IMR-90 (cell line): ENCODE measurements around the gene ATP6V0A4. TPM values are rescaled to one million over a fixed set of nuclear protein-coding genes. Genes with fewer than 3 reads are reported as not detected.

Experiments
- ATAC-seq: fragments of 200-7000 bp; cut with Tn5 transposase; 2 replicates; pipeline ENCODE4 v1.9.1; 2020; ENCODE audit warnings: low read depth, mild to moderate bottlenecking, moderate library complexity
- BruUV-seq: library from RNA; stranded (reverse); fragments of 400-500 nt; replicated peaks from 2 replicates; lab custom pipeline; 2021; lab: Mats Ljungman, UMichigan
- CTCF ChIA-PET: fragments of 300-600 bp; formaldehyde crosslinking; extraction: SDS; loops from one replicate; lab custom pipeline; 2021; ENCODE audit warnings: antibody characterized with exemption; lab: Yijun Ruan, JAX
- POLR2A ChIA-PET: fragments of 300-600 bp; sonication (Branson Sonifier 250); formaldehyde crosslinking; loops from one replicate; lab custom pipeline; 2022; ENCODE audit warnings: antibody characterized with exemption; ENCODE audit not compliant: unreplicated experiment; lab: Charles Lee
- DNase-seq: peaks from one replicate; pipeline ENCODE4 v3.0.0; 2013
- H2AFZ ChIP-seq: replicated peaks from 2 replicates; pipeline ENCODE3; 2013; ENCODE audit warnings: low read length, mild to moderate bottlenecking; ENCODE audit not compliant: poor library complexity
- H2AK5ac ChIP-seq: 2 replicates; pipeline ENCODE4 v1.6.1; 2013; ENCODE audit warnings: low read depth, low read length, inconsistent platforms
- H2AK9ac ChIP-seq: replicated peaks from 2 replicates; pipeline ENCODE3; 2013; ENCODE audit warnings: mild to moderate bottlenecking, low read depth, low read length, moderate library complexity; ENCODE audit not compliant: poor library complexity
- H2BK120ac ChIP-seq: 2 replicates; pipeline ENCODE4 v1.6.1; 2013; ENCODE audit warnings: low read depth, low read length, inconsistent platforms
- H2BK15ac ChIP-seq: 3 replicates; pipeline ENCODE4 v1.6.1; 2013; ENCODE audit warnings: low read depth, low read length, inconsistent platforms
- H2BK20ac ChIP-seq: 2 replicates; pipeline ENCODE4 v1.6.1; 2013; ENCODE audit warnings: low read depth, mild to moderate bottlenecking, inconsistent platforms, low read length, moderate library complexity
- H2BK5ac ChIP-seq: 2 replicates; pipeline ENCODE4 v1.6.1; 2013; ENCODE audit warnings: mild to moderate bottlenecking, low read depth, low read length, inconsistent platforms; ENCODE audit not compliant: poor library complexity, severe bottlenecking
- H3K14ac ChIP-seq: replicated peaks from 2 replicates; pipeline ENCODE4 v1.6.1; 2013; ENCODE audit warnings: low read depth, low read length, inconsistent platforms
- H3K18ac ChIP-seq: 2 replicates; pipeline ENCODE4 v1.6.1; 2013; ENCODE audit warnings: low read depth, low read length, control low read depth
- H3K23ac ChIP-seq: 2 replicates; pipeline ENCODE4 v1.6.1; 2013; ENCODE audit warnings: low read depth, low read length, inconsistent platforms
- H3K27ac ChIP-seq: 2 replicates; pipeline ENCODE4 v1.5.1; 2013; ENCODE audit warnings: mild to moderate bottlenecking, control low read depth, low read length; ENCODE audit not compliant: insufficient read depth
- H3K27me3 ChIP-seq: 2 replicates; pipeline ENCODE4 v1.6.1; 2013; ENCODE audit warnings: low read length; ENCODE audit not compliant: control insufficient read depth, insufficient read depth
- H3K36me3 ChIP-seq: 2 replicates; pipeline ENCODE4 v1.6.1; 2013; ENCODE audit warnings: low read length, mixed read lengths; ENCODE audit not compliant: control insufficient read depth, insufficient read depth
- H3K4ac ChIP-seq: 2 replicates; pipeline ENCODE4 v1.6.1; 2013; ENCODE audit warnings: low read depth, low read length, inconsistent platforms
- H3K4me1 ChIP-seq: 2 replicates; pipeline ENCODE4 v1.6.1; 2013; ENCODE audit warnings: low read length, mixed read lengths; ENCODE audit not compliant: control insufficient read depth, insufficient read depth
- H3K4me2 ChIP-seq: 2 replicates; pipeline ENCODE4 v1.6.1; 2013; ENCODE audit warnings: low read depth, mild to moderate bottlenecking, control low read depth, low read length, moderate library complexity
- H3K4me3 ChIP-seq: 2 replicates; pipeline ENCODE4 v1.5.1; 2013; ENCODE audit warnings: low read depth, mild to moderate bottlenecking, control low read depth, low read length, moderate library complexity; ENCODE audit not compliant: insufficient read depth
- H3K56ac ChIP-seq: 2 replicates; pipeline ENCODE4 v1.6.1; 2013; ENCODE audit warnings: low read length, inconsistent platforms; ENCODE audit not compliant: insufficient read depth; ENCODE audit errors: extremely low read depth
- H3K79me1 ChIP-seq, 2 experiments: 2 replicates each; pipeline ENCODE4 v1.6.1; 2013; ENCODE audit warnings: low read length in 2 of 2, inconsistent platforms in 1 of 2, low read depth in 1 of 2
- H3K9ac ChIP-seq: 2 replicates; pipeline ENCODE4 v1.6.1; 2013; ENCODE audit warnings: low read depth, low read length, control low read depth
- H3K9me1 ChIP-seq: 2 replicates; pipeline ENCODE4 v1.6.1; 2013; ENCODE audit warnings: low read length, inconsistent platforms; ENCODE audit not compliant: insufficient read depth
- H3K9me3 ChIP-seq: 2 replicates; pipeline ENCODE4 v1.6.1; 2013; ENCODE audit warnings: low read length; ENCODE audit not compliant: control insufficient read depth, insufficient read depth
- H4K20me1 ChIP-seq: 2 replicates; pipeline ENCODE4 v1.6.1; 2013; ENCODE audit warnings: low read length, inconsistent platforms; ENCODE audit not compliant: insufficient read depth
- H4K5ac ChIP-seq: 2 replicates; pipeline ENCODE4 v1.6.1; 2013; ENCODE audit warnings: mild to moderate bottlenecking, low read depth, low read length, control low read depth
- H4K8ac ChIP-seq, 2 experiments: 2 replicates each; pipeline ENCODE4 v1.6.1; 2013; ENCODE audit warnings: low read depth in 2 of 2, low read length in 2 of 2, control low read depth in 1 of 2, inconsistent platforms in 1 of 2
- H4K91ac ChIP-seq: 2 replicates; pipeline ENCODE4 v1.6.1; 2013; ENCODE audit warnings: low read depth, low read length, inconsistent platforms; ENCODE audit not compliant: insufficient read depth
- BHLHE40 ChIP-seq: fragments of 150-350 bp; IDR thresholded peaks from 2 replicates; pipeline ENCODE4 v1.6.1; 2016; ENCODE audit warnings: mild to moderate bottlenecking, low read depth, low read length
- CEBPB ChIP-seq: IDR thresholded peaks from 2 replicates; pipeline ENCODE4 v1.6.1; 2012; ENCODE audit warnings: low read depth, low read length, improper control_type of control experiment
- CHD1 ChIP-seq: IDR thresholded peaks from 2 replicates; pipeline ENCODE4 v1.6.1; 2012; ENCODE audit warnings: low read depth, low read length, improper control_type of control experiment
- CTCF ChIP-seq: conservative IDR thresholded peaks from 2 replicates; pipeline ENCODE4 v1.5.1; 2012; ENCODE audit warnings: mild to moderate bottlenecking, low read depth, low read length, improper control_type of control experiment
- ELK1 ChIP-seq: fragments of 150-350 bp; IDR thresholded peaks from 2 replicates; pipeline ENCODE4 v1.6.1; 2016; ENCODE audit warnings: low read depth, mild to moderate bottlenecking, low read length, moderate library complexity, borderline replicate concordance
- FOS ChIP-seq: fragments of 150-350 bp; IDR thresholded peaks from 2 replicates; pipeline ENCODE4 v1.6.1; 2016; ENCODE audit warnings: low read depth, low read length
- MAFK ChIP-seq: IDR thresholded peaks from 2 replicates; pipeline ENCODE4 v1.6.1; 2012; ENCODE audit warnings: low read depth, low read length, improper control_type of control experiment
- MAZ ChIP-seq: IDR thresholded peaks from 2 replicates; pipeline ENCODE4 v1.6.1; 2012; ENCODE audit warnings: low read depth, mild to moderate bottlenecking, low read length, improper control_type of control experiment, moderate library complexity, borderline replicate concordance
- MXI1 ChIP-seq: IDR thresholded peaks from 2 replicates; pipeline ENCODE4 v1.6.1; 2012; ENCODE audit warnings: low read depth, mild to moderate bottlenecking, low read length, moderate library complexity, borderline replicate concordance
- NFE2L2 ChIP-seq: fragments of 150-350 bp; IDR thresholded peaks from 2 replicates; pipeline ENCODE4 v1.6.1; 2016; ENCODE audit warnings: low read depth, mild to moderate bottlenecking, low read length
- POLR2A ChIP-seq: IDR thresholded peaks from 2 replicates; pipeline ENCODE4 v1.6.1; 2012; ENCODE audit warnings: mild to moderate bottlenecking, low read depth, low read length
- RAD21 ChIP-seq: IDR thresholded peaks from 2 replicates; pipeline ENCODE4 v1.6.1; 2012; ENCODE audit warnings: low read length, improper control_type of control experiment
- RCOR1 ChIP-seq: IDR thresholded peaks from 2 replicates; pipeline ENCODE4 v1.6.1; 2012; ENCODE audit warnings: mild to moderate bottlenecking, low read length, improper control_type of control experiment; ENCODE audit not compliant: insufficient replicate concordance
- RFX5 ChIP-seq: IDR thresholded peaks from 2 replicates; pipeline ENCODE4 v1.8.0; 2012; ENCODE audit warnings: low read depth, mild to moderate bottlenecking, low read length, moderate library complexity
- SMC3 ChIP-seq: fragments of 150-350 bp; IDR thresholded peaks from 2 replicates; pipeline ENCODE4 v1.6.1; 2016; ENCODE audit warnings: low read depth, mild to moderate bottlenecking, antibody characterized with exemption, low read length, moderate library complexity
- USF2 ChIP-seq: fragments of 150-350 bp; IDR thresholded peaks from 2 replicates; pipeline ENCODE4 v1.6.1; 2017; ENCODE audit warnings: mild to moderate bottlenecking, antibody characterized with exemption, low read length, low read depth
- WGBS, 2 experiments: methylation state at CpG; one replicate each; pipeline versions ENCODE4 v1.1.5 to v1.1.7; 2013; ENCODE audit warnings: missing lambda C conversion rate in 2 of 2; ENCODE audit not compliant: insufficient read length in 1 of 2; ENCODE audit errors: extremely low coverage in 2 of 2; 5-methylcytosine and 5-hydroxymethylcytosine counted together
- dilution Hi-C: fragments of 300-500 bp; cut with HindIII; formaldehyde crosslinking; loops from one replicate; pipeline ENCODE4 v1.14.3; 2018; ENCODE audit warnings: low sequenced_read_pairs; ENCODE audit not compliant: unreplicated experiment
- in situ Hi-C: fragments of 300-500 bp; cut with MboI; formaldehyde crosslinking; loops from 3 replicates; pipeline ENCODE4 v1.14.3; 2019; ENCODE audit warnings: low sequenced_read_pairs, inconsistent platforms, mixed read lengths
- intact Hi-C: fragments of 100-400 bp; cut with micrococcal nuclease; formaldehyde crosslinking; loops from 2 replicates; pipeline ENCODE4 v1.10.0; 2022
- polyA plus RNA-seq, 3 experiments: library from polyadenylated mRNA; depleted of rRNA; stranded (reverse); fragments of >200 nt; gene quantifications; 2 replicates each; pipeline ENCODE4 v1.2.3, GENCODE V29; 2012; ENCODE audit warnings: low replicate concordance in 1 of 3
- total RNA-seq: library from RNA; depleted of rRNA; stranded (reverse); fragments of >200 nt; gene quantifications from 2 replicates; pipeline ENCODE4 v1.2.3, GENCODE V29; 2012

ATP6V0A4 gene
- total and polyA plus RNA-seq, 2 of the 4 experiments (the other 2 are of a cell fraction): 0.05 to 0.18 TPM

GRCh38 chr7:138756591-138757242, 41.3 kb downstream of the ATP6V0A4 start:
- no peak overlapping the region for H2BK120ac ChIP-seq
- DNase-seq (no peak), ATAC-seq (no peak)
- no peaks in the 10 kb centered on the region for H3K79me1 ChIP-seq
- no peaks in the 10 kb centered on the region for H3K36me3 ChIP-seq
- BruUV-seq: no TSS peak
- H4K5ac ChIP-seq: no peak overlapping the region
- no peak overlapping the region for H3K18ac ChIP-seq
- no peak overlapping the region for H3K4me3 ChIP-seq
- no peak overlapping the region for H3K56ac ChIP-seq
- no peaks in the 10 kb centered on the region for H4K20me1 ChIP-seq
- no peak overlapping the region for H2BK15ac ChIP-seq
- intact Hi-C loops: no loop called here
- H3K27ac ChIP-seq: no peak overlapping the region
- H2BK5ac ChIP-seq: no peak overlapping the region
- CTCF ChIA-PET: interaction anchor here (1.4 kb wide), 1 partner anchor 18 kb away, joined by 6 read pairs; no protein-coding TSS in a partner anchor
- WGBS, 2 experiments: no CpG with 5 or more reads among the region's 4 CpGs
- H3K14ac ChIP-seq: no peak overlapping the region
- H3K4me2 ChIP-seq: no peak overlapping the region
- no peak overlapping the region for H4K91ac ChIP-seq
- POLR2A ChIA-PET: no interaction called here
- H2AK9ac ChIP-seq: no peak overlapping the region
- no peak overlapping the region for H3K23ac ChIP-seq
- no peak overlapping the region for H3K4ac ChIP-seq
- no peak overlapping the region for H2BK20ac ChIP-seq
- no peak for TF ChIP-seq MAZ
- TF ChIP-seq NFE2L2: no peak
- no peak for TF ChIP-seq CHD1
- no peak for TF ChIP-seq CEBPB
- no peak for TF ChIP-seq ELK1
- TF ChIP-seq MAFK: no peak
- no peak for TF ChIP-seq RCOR1
- no peak for TF ChIP-seq USF2
- TF ChIP-seq SMC3: no peak
- no peak for TF ChIP-seq RFX5
- TF ChIP-seq CTCF: no peak
- TF ChIP-seq POLR2A: no peak
- TF ChIP-seq RAD21: no peak
- no peak for TF ChIP-seq BHLHE40
- TF ChIP-seq MXI1: no peak
- no peak for TF ChIP-seq FOS
- no peak overlapping the region for H2AK5ac ChIP-seq
- peaks cover 2% of the 10 kb centered on the region; the same call in 1 of the 2 replicates for H3K27me3 ChIP-seq
- no peaks in the 10 kb centered on the region for H3K9me3 ChIP-seq
- H2AFZ ChIP-seq: no peak overlapping the region
- dilution Hi-C loops: no loop called here
- in situ Hi-C loops: no loop called here
- H3K9me1 ChIP-seq: no peaks in the 10 kb centered on the region
- no peak overlapping the region for H3K9ac ChIP-seq
- H4K8ac ChIP-seq: no peak overlapping the region
- H3K4me1 ChIP-seq: no peaks in the 10 kb centered on the region
